Endothelial cell of umbilical vein (primary cell): ENCODE data around the gene EPB41L4B. TPM values are rescaled to one million over a fixed set of nuclear protein-coding genes. Genes with fewer than 3 reads are reported as not detected.

Experiments
- BruUV-seq: library from RNA; stranded (reverse); fragments of 400-500 nt; replicated peaks from 2 replicates; lab custom pipeline; 2021; lab: Mats Ljungman, UMichigan
- CTCF ChIA-PET: fragments of 300-600, 350-600 bp; sonication (Branson Sonifier 250); formaldehyde crosslinking; loops from one replicate; lab custom pipeline; 2021; ENCODE audit warnings: antibody characterized with exemption, inconsistent platforms; lab: Charles Lee
- POLR2A ChIA-PET: fragments of 300-600, 350-600 bp; sonication (Branson Sonifier 250); formaldehyde crosslinking; loops from one replicate; lab custom pipeline; 2021; ENCODE audit warnings: antibody characterized with exemption, inconsistent platforms; lab: Charles Lee
- DNase-seq: peaks from one replicate; pipeline ENCODE4 v3.0.0-alpha.2; 2011; ENCODE audit warnings: low read depth, low spot score
- FAIRE-seq: peaks from 2 replicates; lab custom pipeline; 2011; peaks lifted over from hg19 to GRCh38; lab: Jason Lieb, UNC
- H2AFZ ChIP-seq: 2 replicates; pipeline ENCODE4 v1.6.0; 2012; ENCODE audit warnings: low read depth, low read length, control low read depth, inconsistent platforms
- H3K27ac ChIP-seq: 2 replicates; pipeline ENCODE4 v1.5.1; 2011; ENCODE audit warnings: low read depth, mild to moderate bottlenecking, control low read depth, low read length, moderate library complexity; ENCODE audit not compliant: insufficient read depth
- H3K27me3 ChIP-seq, 2 experiments: 2 replicates each; pipeline versions ENCODE4 v1.6.0 to v1.6.1; 2011; ENCODE audit warnings: low read length in 2 of 2, mixed read lengths in 1 of 2; ENCODE audit not compliant: control insufficient read depth in 2 of 2, insufficient read depth in 2 of 2
- H3K36me3 ChIP-seq, 2 experiments: 2 replicates in 1 of 2; 3 replicates in 1 of 2; pipeline ENCODE4 v1.5.1; 2011; ENCODE audit warnings: low read length in 2 of 2, mild to moderate bottlenecking in 1 of 2, moderate library complexity in 1 of 2; ENCODE audit not compliant: control insufficient read depth in 2 of 2, insufficient read depth in 2 of 2; ENCODE audit errors: extremely low read depth in 1 of 2
- H3K4me1 ChIP-seq: 3 replicates; pipeline ENCODE4 v1.5.1; 2011; ENCODE audit warnings: mild to moderate bottlenecking, low read length; ENCODE audit not compliant: control insufficient read depth, insufficient read depth; ENCODE audit errors: extremely low read depth
- H3K4me2 ChIP-seq: 2 replicates; pipeline ENCODE4 v1.6.1; 2011; ENCODE audit warnings: low read length, control low read depth, mixed read lengths; ENCODE audit not compliant: insufficient read depth
- H3K4me3 ChIP-seq, 3 experiments: fragments of 200-600 bp in 1 of 3; sonication (generic), shearing (Covaris generic) in 1 of 3; replicated peaks in 1 of 3; 2 replicates each; pipeline ENCODE4 v1.5.1; 2011 to 2016; ENCODE audit warnings: control low read depth in 3 of 3, low read length in 3 of 3, mild to moderate bottlenecking in 2 of 3, inconsistent platforms in 1 of 3, low read depth in 1 of 3, moderate library complexity in 1 of 3; ENCODE audit not compliant: insufficient read depth in 1 of 3
- H3K79me2 ChIP-seq: 2 replicates; pipeline ENCODE4 v1.6.0; 2012; ENCODE audit warnings: low read length, inconsistent platforms; ENCODE audit not compliant: control insufficient read depth, insufficient read depth
- H3K9ac ChIP-seq: replicated peaks from 2 replicates; pipeline ENCODE3; 2011; ENCODE audit warnings: low read length, control low read depth; ENCODE audit not compliant: insufficient read depth; ENCODE audit errors: extremely low read depth
- H3K9me1 ChIP-seq: replicated peaks from 3 replicates; pipeline ENCODE4 v1.6.0; 2011; ENCODE audit warnings: mild to moderate bottlenecking, low read length; ENCODE audit not compliant: control insufficient read depth, insufficient read depth; ENCODE audit errors: extremely low read depth
- H3K9me3 ChIP-seq: replicated peaks from 2 replicates; pipeline ENCODE4 v1.5.1; 2012; ENCODE audit warnings: low read length, inconsistent platforms; ENCODE audit not compliant: control insufficient read depth, insufficient read depth
- H4K20me1 ChIP-seq: replicated peaks from 2 replicates; pipeline ENCODE3; 2011; ENCODE audit warnings: mild to moderate bottlenecking, low read length; ENCODE audit not compliant: control insufficient read depth, insufficient read depth; ENCODE audit errors: extremely low read depth
- EZH2 ChIP-seq: IDR thresholded peaks from 2 replicates; pipeline ENCODE4 v1.6.1; 2012; ENCODE audit warnings: borderline replicate concordance, low read depth, mild to moderate bottlenecking, moderate library complexity, low read length, inconsistent platforms; ENCODE audit not compliant: severe bottlenecking
- FOS ChIP-seq: IDR thresholded peaks from 2 replicates; pipeline ENCODE4 v1.6.1; 2011; ENCODE audit warnings: mild to moderate bottlenecking, low read length, moderate library complexity, borderline replicate concordance; ENCODE audit not compliant: insufficient read depth
- GATA2 ChIP-seq: IDR thresholded peaks from 2 replicates; pipeline ENCODE4 v1.7.0; 2011; ENCODE audit warnings: low read depth, mild to moderate bottlenecking, moderate library complexity, mixed read lengths, low read length; ENCODE audit not compliant: insufficient read length, insufficient read depth
- JUN ChIP-seq: IDR thresholded peaks from 2 replicates; pipeline ENCODE4 v1.6.1; 2011; ENCODE audit warnings: borderline replicate concordance, low read depth; ENCODE audit not compliant: insufficient read length, insufficient read depth
- MYC ChIP-seq: IDR thresholded peaks from one replicate; pipeline ENCODE4 v1.6.1; 2011; ENCODE audit warnings: mild to moderate bottlenecking, low read depth, low read length
- POLR2A ChIP-seq: IDR thresholded peaks from 2 replicates; pipeline ENCODE4 v1.6.1; 2012; ENCODE audit warnings: low read depth, mild to moderate bottlenecking, control low read depth, low read length
- POLR2AphosphoS5 ChIP-seq: IDR thresholded peaks from 2 replicates; pipeline ENCODE4 v1.6.1; 2012; ENCODE audit warnings: low read depth, mild to moderate bottlenecking, control low read depth, low read length, moderate library complexity; ENCODE audit not compliant: insufficient read depth
- dilution Hi-C: fragments of 300-500 bp; cut with MboI; formaldehyde crosslinking; loops from one replicate; pipeline ENCODE4 v1.15.0; 2019; ENCODE audit warnings: low sequenced_read_pairs; ENCODE audit not compliant: extremely low pct_ligation_motif_present
- intact Hi-C: fragments of 100-400 bp; cut with micrococcal nuclease; formaldehyde crosslinking; loops from one replicate; pipeline ENCODE4 v1.10.0; 2022
- polyA plus RNA-seq, 4 experiments: library from polyadenylated mRNA; depleted of rRNA in 3 of 4; stranded (reverse) in 3 of 4; unstranded in 1 of 4; fragments of >200 nt; gene quantifications; 2 replicates each; pipeline versions ENCODE4 v1.2.1 to v1.2.3, GENCODE V29; 2011 to 2012; ENCODE audit warnings: missing spikeins in 1 of 4
- total RNA-seq: library from RNA; stranded (reverse); gene quantifications from 2 replicates; pipeline ENCODE4 v1.2.3, GENCODE V29; 2021
- TF ChIP-seq, protein P1 (sequence below): IDR thresholded peaks from 2 replicates; pipeline ENCODE4 v1.6.1; 2011; ENCODE audit not compliant: insufficient read depth, insufficient read length
- TF ChIP-seq, protein P2 (sequence below), 2 donors: IDR thresholded peaks; 1 replicate in 1 of 2; 2 replicates in 1 of 2; pipeline ENCODE4 v1.5.1; 2011; ENCODE audit warnings: low read length in 2 of 2, mild to moderate bottlenecking in 2 of 2, moderate library complexity in 2 of 2, control low read depth in 1 of 2, inconsistent platforms in 1 of 2, low read depth in 1 of 2; ENCODE audit not compliant: insufficient read depth in 1 of 2; ENCODE audit errors: extremely low read depth in 1 of 2

EPB41L4B gene
- total and polyA plus RNA-seq, 2 donors (not counting 3 experiments of a cell fraction or from before 2014, with no cell fraction given), result 0.10 to 0.15 TPM

DNA sequence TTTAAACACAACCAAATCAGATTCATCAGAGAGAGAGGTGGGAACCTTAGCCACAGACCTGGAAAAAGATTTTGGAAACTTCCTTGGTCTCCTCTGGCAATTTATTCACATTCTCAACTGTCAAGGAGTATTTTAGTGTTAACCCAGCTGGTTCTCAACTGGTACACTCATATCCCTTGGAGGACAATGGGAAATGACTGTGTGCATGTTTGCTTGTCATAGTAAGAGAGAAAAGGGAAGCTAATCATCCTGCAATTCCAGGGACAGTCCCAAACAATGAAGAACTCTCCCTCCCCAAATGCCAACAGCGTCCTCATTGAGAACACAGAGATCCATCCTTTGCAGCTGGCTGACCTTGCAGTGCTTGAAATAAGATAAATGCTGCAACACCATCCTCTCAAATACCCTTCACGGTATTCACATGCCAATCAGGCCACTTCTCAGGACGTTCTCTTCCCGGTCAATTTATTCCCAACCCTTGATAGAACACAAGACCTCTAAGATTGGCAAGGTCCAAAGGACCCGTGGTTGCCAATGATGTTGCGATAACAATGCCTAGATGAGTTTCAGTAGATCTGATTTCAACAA, 75.5 kb downstream of the EPB41L4B start:
- Histone ChIP-seq H3K9ac (no peak overlapping the region), H3K4me1 (peaks cover 14% of the 10 kb centered on the region), H3K36me3 (no peaks in the 10 kb centered on the region), H4K20me1 (no peaks in the 10 kb centered on the region), H3K79me2 (no peaks in the 10 kb centered on the region), H3K9me3 (no peaks in the 10 kb centered on the region), H3K27me3 (no peaks in the 10 kb centered on the region), H3K27ac (no peak overlapping the region), H3K4me3 (no peak overlapping the region), H3K9me1 (no peaks in the 10 kb centered on the region), H2AFZ (no peak overlapping the region), H3K4me2 (no peak overlapping the region)
- intact Hi-C loops, result no loop called here
- CTCF ChIA-PET, result interaction anchor here (0.7 to 1.4 kb wide), 11 partner anchors 9 to 572 kb away, joined by 3 to 6 read pairs (median 3); no protein-coding TSS in a partner anchor
- POLR2A ChIA-PET, result no interaction called here
- DNase-seq (peak; percentile 26), FAIRE-seq (peak; percentile 90)
- TF ChIP-seq POLR2A (no peak), POLR2AphosphoS5 (peak; percentile 27), JUN (peak; percentile 18), MYC (no peak), GATA2 (no peak), FOS (peak; percentile 89), EZH2 (no peak)
- TF ChIP-seq, protein P1, sequence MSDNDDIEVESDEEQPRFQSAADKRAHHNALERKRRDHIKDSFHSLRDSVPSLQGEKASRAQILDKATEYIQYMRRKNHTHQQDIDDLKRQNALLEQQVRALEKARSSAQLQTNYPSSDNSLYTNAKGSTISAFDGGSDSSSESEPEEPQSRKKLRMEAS, result no peak
- TF ChIP-seq, protein P2, sequence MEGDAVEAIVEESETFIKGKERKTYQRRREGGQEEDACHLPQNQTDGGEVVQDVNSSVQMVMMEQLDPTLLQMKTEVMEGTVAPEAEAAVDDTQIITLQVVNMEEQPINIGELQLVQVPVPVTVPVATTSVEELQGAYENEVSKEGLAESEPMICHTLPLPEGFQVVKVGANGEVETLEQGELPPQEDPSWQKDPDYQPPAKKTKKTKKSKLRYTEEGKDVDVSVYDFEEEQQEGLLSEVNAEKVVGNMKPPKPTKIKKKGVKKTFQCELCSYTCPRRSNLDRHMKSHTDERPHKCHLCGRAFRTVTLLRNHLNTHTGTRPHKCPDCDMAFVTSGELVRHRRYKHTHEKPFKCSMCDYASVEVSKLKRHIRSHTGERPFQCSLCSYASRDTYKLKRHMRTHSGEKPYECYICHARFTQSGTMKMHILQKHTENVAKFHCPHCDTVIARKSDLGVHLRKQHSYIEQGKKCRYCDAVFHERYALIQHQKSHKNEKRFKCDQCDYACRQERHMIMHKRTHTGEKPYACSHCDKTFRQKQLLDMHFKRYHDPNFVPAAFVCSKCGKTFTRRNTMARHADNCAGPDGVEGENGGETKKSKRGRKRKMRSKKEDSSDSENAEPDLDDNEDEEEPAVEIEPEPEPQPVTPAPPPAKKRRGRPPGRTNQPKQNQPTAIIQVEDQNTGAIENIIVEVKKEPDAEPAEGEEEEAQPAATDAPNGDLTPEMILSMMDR (IDR thresholded peaks at IDR 0.05; ENCODE audit: extremely low read depth in 1 of 2, insufficient read depth in 1 of 2, low read depth in 1 of 2, low read length in 2 of 2), result no peak
- BruUV-seq, result no TSS peak
- dilution Hi-C loops, result no loop called here
